Measurements from ENCODE around the gene ELP1. TPM values are rescaled to one million over a fixed set of nuclear protein-coding genes. Genes with fewer than 3 reads are reported as not detected.

Gene ELP1, protein sequence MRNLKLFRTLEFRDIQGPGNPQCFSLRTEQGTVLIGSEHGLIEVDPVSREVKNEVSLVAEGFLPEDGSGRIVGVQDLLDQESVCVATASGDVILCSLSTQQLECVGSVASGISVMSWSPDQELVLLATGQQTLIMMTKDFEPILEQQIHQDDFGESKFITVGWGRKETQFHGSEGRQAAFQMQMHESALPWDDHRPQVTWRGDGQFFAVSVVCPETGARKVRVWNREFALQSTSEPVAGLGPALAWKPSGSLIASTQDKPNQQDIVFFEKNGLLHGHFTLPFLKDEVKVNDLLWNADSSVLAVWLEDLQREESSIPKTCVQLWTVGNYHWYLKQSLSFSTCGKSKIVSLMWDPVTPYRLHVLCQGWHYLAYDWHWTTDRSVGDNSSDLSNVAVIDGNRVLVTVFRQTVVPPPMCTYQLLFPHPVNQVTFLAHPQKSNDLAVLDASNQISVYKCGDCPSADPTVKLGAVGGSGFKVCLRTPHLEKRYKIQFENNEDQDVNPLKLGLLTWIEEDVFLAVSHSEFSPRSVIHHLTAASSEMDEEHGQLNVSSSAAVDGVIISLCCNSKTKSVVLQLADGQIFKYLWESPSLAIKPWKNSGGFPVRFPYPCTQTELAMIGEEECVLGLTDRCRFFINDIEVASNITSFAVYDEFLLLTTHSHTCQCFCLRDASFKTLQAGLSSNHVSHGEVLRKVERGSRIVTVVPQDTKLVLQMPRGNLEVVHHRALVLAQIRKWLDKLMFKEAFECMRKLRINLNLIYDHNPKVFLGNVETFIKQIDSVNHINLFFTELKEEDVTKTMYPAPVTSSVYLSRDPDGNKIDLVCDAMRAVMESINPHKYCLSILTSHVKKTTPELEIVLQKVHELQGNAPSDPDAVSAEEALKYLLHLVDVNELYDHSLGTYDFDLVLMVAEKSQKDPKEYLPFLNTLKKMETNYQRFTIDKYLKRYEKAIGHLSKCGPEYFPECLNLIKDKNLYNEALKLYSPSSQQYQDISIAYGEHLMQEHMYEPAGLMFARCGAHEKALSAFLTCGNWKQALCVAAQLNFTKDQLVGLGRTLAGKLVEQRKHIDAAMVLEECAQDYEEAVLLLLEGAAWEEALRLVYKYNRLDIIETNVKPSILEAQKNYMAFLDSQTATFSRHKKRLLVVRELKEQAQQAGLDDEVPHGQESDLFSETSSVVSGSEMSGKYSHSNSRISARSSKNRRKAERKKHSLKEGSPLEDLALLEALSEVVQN (N-terminal part only)
- 20.1 to 21.9 TPM (median 20.7 TPM) in 5 replicates for total RNA-seq (2022; extraction: Qiagen RNA extraction; ENCODE audit: low read depth)

DNA sequence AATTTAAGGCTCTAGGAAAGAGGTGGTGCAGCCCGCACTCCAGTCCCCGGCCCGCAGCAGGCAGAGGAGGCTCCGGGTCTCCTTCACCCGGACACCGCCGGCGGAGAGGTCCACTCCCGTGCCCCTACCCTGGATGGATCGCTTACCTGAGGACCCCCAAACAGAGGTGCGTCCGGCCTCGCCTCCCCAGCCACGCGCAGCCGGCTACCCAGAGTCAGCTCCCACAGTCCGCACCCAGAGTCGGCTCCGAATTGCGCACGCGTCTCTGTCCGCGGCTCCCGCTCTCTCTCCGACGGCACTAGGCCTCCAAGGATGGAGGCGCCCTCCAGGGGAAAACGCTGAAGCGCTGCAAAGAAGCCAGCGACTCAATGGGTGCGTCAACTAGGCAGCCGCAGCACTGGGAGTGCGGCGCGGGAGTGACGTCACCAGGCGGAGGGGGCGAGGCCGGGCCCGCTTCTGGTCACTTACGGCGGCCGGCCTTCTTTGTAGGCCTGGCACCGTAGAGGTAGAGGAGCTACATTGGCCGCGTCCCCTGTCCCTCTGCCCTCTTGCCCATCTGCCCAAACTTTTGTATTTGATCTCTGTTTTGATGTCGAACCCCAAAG is at the start of gene ELP1:
TSS of gene ELP1 (minus strand) at position 407 of the 605 bp plus-strand sequence. CDS start 2,978 bp downstream, outside the sequence.

DNA sequence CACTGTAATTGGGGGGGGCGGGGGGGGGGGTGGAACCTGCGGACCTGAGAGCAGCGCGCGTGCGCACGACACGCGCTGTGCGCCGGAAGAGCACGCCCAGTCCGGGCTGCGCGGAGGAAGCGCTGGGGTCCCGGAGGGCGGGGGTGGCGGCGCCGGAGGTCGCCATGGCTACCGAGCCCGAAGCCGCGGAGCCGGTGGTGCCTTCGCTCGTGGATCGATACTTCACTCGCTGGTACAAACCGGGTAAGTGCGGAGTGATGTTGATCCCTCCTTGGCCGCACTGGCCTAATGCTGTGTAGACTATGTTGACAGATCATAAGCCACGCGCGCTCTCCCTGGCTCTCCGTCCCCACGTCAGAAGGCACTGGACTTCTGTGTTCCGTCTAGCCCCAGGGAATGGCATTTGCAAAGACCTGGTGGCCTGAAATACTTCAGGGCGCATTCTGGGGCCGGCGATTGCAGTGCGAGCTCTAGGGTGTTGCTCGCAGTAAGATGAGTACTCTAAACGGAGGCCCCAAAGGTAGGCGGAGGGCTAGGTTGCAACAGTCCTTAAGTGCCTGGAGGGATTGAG is 484 bp upstream of the ELP1 start, which contains the start of gene ABITRAM:
TSS of gene ABITRAM (plus strand) at position 78 of the 571 bp plus-strand sequence. CDS start at position 165, 87 bp downstream.

DNA sequence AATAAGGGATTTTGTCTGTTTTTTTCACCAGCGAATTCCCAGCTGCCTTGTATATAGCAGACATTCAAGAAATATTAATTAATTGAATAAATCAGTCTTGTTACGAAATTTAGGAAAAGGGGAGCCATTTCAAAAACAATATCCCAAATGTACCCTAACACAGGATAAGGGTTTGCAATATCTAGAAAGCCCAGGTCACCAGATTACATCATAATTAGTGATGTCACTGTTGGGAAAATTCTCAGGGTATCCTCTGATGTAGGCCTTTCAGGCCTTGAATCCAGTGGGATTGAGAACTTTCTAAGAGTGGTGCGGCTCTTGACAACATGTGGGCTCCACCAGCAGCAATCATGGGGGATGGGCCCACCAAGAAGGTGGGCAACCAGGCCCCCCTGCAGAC is 71.9 kb downstream of the ELP1 start, which contains the start of gene ACTL7A:
TSS of gene ACTL7A (plus strand) at position 270 of the 400 bp plus-strand sequence. CDS start at position 327, 57 bp downstream.

DNA sequence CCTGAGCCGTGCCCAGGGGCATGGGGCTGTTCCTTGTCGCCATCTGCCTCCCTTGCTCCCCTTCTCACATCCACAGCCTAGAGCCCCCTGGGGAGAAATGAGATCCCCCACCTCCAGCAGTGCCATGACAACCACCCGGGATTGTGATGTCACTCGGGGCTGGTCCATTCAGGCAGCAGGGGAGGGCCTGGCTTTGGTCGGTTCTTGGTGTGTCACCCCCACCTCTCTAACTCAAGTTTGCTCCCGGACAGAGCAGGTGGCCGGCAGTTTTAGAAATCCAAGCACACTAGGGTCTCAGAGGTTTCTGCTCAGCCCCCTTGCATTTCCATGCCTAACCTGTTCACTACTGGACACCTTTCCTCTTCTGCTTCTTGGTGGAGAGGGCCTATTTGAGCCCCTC is 78.0 kb downstream of the ELP1 start, which contains the start of gene ACTL7B:
TSS of gene ACTL7B (minus strand) at position 99 of the 400 bp plus-strand sequence. CDS start at position 43, 56 bp downstream.

Other genes with a start within 250 kb of the ELP1 start
- not detected in 5 replicates for gene ACTL7B, start 78.1 kb downstream of the ELP1 start, total RNA-seq (2022; extraction: Qiagen RNA extraction; ENCODE audit: low read depth)
- gene ACTL7A, start 71.9 kb downstream of the ELP1 start, total RNA-seq (2022; extraction: Qiagen RNA extraction; ENCODE audit: low read depth) = not detected in 5 replicates
- gene ABITRAM, start 276 bp upstream of the ELP1 start, total RNA-seq (2022; extraction: Qiagen RNA extraction; ENCODE audit: low read depth) = 19.8 to 25.2 TPM (median 20.9 TPM) in 5 replicates
- 51.7 to 58.9 TPM (median 54.6 TPM) in 5 replicates for gene CTNNAL1, start 79.4 kb upstream of the ELP1 start, total RNA-seq (2022; extraction: Qiagen RNA extraction; ENCODE audit: low read depth)
- gene TMEM245, start 185.8 kb upstream of the ELP1 start, total RNA-seq (2022; extraction: Qiagen RNA extraction; ENCODE audit: low read depth) = 37.2 to 49.5 TPM (median 45.7 TPM) in 5 replicates
- 0.22 to 0.39 TPM (median 0.25 TPM) in 5 replicates for gene FRRS1L, start 233.1 kb upstream of the ELP1 start, total RNA-seq (2022; extraction: Qiagen RNA extraction; ENCODE audit: low read depth)

Data from A549 treated with CpdA at 1 μM for 4 hours (cell line).